ENCODE results near the gene SNCA.

GRCh38 chr4:89715631-89716030 lies 121.3 kb downstream of the SNCA start:
- no peak for TF ChIP-seq CTCF (IDR thresholded peaks at IDR 0.05)
- no peak for TF ChIP-seq EP300 (IDR thresholded peaks at IDR 0.05; ENCODE audit: low read depth)
- TF ChIP-seq POLR2A (IDR thresholded peaks at IDR 0.05): no peak

All from transverse colon (tissue), 3 donors.